ENCODE measurements around the gene LRRN1.
"Not testable (repeated sequence)": the region's sequence is repeated elsewhere in the genome, so short reads cannot be mapped to it uniquely, and the experiment has no call there.

The LRRN1 gene

DNA sequence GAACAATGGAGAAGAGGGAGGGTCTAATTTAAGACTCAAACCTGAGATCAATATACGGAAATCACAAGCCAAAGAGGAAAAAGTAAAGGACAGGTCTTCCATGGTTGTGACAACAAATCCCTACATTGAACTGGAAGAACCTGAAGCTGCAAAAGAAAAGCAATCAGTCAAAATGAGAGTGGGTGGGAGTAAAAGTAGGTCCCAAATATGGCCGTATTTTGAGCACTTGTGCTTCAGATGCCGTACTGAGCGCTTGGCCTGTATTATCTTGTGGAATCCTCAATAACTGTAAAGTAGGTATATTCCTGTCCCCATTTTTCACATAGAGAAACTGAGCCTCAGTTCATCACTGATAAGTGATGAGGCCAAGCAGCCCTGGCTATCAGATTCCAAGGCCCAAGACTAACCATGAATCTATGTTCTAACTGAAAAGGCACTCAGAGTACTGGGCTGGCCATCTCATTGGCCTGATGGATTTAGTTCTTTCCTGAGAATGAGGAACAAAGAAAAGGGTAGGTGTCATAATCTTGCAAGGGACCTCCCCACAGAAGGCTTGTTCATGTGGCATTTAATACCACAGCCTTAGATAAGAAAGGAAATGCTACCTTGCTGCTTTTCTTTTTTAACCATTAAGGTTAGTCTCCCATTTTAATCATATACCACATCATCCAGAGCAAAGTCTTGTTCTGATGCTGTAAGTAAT, 52.5 kb downstream of the LRRN1 start:
- TF ChIP-seq, protein P1, sequence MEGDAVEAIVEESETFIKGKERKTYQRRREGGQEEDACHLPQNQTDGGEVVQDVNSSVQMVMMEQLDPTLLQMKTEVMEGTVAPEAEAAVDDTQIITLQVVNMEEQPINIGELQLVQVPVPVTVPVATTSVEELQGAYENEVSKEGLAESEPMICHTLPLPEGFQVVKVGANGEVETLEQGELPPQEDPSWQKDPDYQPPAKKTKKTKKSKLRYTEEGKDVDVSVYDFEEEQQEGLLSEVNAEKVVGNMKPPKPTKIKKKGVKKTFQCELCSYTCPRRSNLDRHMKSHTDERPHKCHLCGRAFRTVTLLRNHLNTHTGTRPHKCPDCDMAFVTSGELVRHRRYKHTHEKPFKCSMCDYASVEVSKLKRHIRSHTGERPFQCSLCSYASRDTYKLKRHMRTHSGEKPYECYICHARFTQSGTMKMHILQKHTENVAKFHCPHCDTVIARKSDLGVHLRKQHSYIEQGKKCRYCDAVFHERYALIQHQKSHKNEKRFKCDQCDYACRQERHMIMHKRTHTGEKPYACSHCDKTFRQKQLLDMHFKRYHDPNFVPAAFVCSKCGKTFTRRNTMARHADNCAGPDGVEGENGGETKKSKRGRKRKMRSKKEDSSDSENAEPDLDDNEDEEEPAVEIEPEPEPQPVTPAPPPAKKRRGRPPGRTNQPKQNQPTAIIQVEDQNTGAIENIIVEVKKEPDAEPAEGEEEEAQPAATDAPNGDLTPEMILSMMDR (conservative IDR thresholded peaks at IDR 0.05), result no peak
- no peak overlapping the region for H3K27ac ChIP-seq

DNA sequence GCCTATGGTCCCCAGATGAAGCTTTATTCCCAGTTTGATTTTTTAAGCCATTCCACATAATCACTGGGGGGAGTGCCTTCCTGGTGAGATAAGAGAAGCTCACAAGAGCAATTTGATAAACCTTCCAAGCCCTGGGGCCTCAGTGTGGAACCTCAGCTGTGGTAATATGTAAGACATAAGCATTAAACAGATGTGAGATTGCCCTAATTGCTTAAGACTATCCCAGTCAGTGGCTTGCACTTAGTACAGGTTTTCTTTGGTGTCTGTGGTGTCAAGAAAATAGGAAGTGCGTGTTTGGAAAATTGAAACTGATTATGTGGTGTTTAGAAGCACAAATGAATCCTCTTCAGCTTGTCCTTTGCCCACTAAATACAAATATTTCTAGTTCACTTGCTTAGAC, 54.3 kb downstream of the LRRN1 start:
- no peak for TF ChIP-seq ZFX (IDR thresholded peaks at IDR 0.05)
- TF ChIP-seq, protein P1 (conservative IDR thresholded peaks at IDR 0.05), result no peak
- no peak overlapping the region for H3K27ac ChIP-seq

GRCh38 chr3:3855056-3855455, 55.8 kb downstream of the LRRN1 start:
- no peak overlapping the region for H3K27ac ChIP-seq
- TF ChIP-seq, protein P1 (conservative IDR thresholded peaks at IDR 0.05), result no peak
- TF ChIP-seq ZFX (IDR thresholded peaks at IDR 0.05), result no peak

GRCh38 chr3:3860235-3860634, 61.0 kb downstream of the LRRN1 start:
- H3K27ac ChIP-seq, result no peak overlapping the region
- TF ChIP-seq, protein P1 (conservative IDR thresholded peaks at IDR 0.05), result no peak
- TF ChIP-seq ZFX (IDR thresholded peaks at IDR 0.05), result no peak

DNA sequence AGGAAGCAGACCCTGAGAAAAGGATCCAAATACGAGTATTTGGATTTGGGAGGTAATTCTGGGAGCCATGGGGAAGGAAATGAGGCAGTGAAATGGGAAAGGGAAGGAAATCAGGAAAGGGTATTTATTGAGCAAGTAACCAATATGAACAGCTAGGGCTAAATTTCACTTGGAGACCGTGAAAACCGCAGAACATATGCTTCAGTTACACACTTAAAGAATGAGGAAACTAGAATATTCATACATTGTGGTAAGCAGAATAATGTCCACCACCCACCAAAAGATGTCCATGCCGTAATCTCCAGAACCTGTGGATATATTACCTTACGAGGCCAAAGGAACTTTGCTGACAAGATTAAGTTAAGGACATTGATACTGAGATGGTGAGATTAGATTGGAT, 63.3 kb downstream of the LRRN1 start:
- peak overlapping the region; percentile 46 for H3K27ac ChIP-seq

DNA sequence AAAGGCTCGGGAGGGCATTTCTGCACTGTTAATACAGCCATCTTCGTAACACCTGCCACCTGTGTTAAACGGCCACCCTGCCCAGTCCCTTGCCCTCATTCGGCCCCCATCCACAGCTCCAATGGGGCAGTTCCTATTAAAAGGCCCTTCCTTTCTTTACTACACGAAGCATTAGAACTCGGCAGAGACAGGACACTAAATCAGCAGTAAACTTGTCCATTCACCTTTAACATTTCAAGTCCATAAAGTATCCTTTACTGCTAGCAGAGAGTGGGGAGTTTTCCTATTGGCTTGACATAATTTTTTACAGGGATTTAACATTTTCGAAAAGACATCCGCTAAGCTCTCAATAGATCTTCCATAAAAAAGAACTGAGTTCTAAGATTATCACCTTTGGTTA, 76.3 kb downstream of the LRRN1 start:
- no peak for TF ChIP-seq ZFX (IDR thresholded peaks at IDR 0.05)
- TF ChIP-seq, protein P1 (conservative IDR thresholded peaks at IDR 0.05), result no peak
- H3K27ac ChIP-seq, result no peak overlapping the region

More for the DNA sequence above, 63.3 kb downstream of the LRRN1 start:
- no peak for TF ChIP-seq ZFX (IDR thresholded peaks at IDR 0.05)
- TF ChIP-seq, protein P1 (conservative IDR thresholded peaks at IDR 0.05), result no peak

DNA sequence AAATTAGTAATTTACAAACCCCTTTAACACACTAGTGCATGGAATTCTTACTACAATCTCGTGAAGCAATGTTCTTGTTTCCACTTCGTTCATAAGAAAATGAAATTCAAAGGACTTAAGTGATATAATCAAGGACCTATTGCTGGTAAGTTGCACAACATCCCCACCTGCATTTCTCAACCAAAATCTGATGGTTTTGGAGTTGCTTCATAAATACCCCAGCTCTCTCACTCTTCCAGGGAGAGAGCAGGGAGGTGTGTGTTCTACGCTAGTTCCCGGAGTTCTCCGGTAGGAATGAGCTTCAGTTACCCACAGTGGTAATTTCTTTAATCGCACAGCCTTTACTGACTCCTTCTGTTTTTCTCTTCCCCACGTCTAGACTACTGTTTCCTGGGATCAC, 81.8 kb downstream of the LRRN1 start:
- TF ChIP-seq ZFX (IDR thresholded peaks at IDR 0.05), result no peak
- TF ChIP-seq, protein P1 (conservative IDR thresholded peaks at IDR 0.05), result no peak

GRCh38 chr3:3887311-3887710, 88.1 kb downstream of the LRRN1 start:
- H3K27ac ChIP-seq, result not testable (repeated sequence)

More for the DNA sequence above, 81.8 kb downstream of the LRRN1 start:
- no peak overlapping the region for H3K27ac ChIP-seq
